GM19023 (cell line): ENCODE data around the gene DBNDD1.
"Not testable (repeated sequence)": the region's sequence is repeated elsewhere in the genome, so short reads cannot be mapped to it uniquely, and the experiment has no call there.

Experiments
- ATAC-seq: cut with Tn5 transposase; IDR thresholded peaks from one replicate; pipeline ENCODE4 v1.9.1; 2021; ENCODE audit warnings: mild to moderate bottlenecking, moderate library complexity; ENCODE audit not compliant: unreplicated experiment

The DBNDD1 gene

GRCh38 chr16:89994389-89994720, 24.9 kb downstream of the DBNDD1 start:
- no peak for ATAC-seq

DNA sequence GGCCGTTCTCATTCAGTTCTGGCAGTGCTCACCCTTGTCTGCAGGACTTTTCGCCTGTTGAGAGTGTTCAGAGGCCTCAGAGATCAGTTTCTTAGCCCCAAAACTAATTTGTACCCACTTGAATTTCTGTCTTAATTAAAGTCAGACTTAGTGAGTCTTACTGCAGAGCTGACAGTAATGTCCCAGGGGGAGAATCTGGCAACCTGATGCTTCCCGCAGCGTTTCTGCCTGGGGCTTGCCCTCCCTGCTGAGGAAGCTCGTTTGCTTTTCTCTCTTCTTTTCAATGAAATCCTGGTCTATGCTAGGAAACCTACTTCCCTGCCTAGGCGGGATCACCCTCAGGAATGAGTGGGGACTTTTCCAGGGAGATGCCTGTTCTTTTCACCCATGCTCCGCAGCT, 25.3 kb downstream of the DBNDD1 start:
- ATAC-seq: no peak

DNA sequence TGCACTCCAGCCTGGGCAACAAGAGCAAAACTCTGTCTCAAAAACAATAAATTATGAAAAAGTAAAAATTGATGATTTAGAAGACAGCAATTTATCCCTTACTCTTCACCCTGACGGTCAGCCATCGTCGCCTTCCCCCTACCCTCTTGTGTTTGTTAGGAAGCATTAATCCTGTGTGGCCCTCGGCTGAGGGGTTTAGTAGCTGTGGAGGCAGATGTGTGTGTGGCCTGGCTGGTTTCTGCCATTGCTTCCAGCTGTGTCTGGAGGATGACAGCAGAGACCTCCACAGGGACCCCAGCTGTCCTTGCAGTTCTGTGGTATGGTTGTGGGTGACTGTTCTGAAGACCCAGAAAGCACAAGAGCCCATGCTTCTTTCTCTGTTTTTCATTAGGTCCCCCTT, 25.9 kb downstream of the DBNDD1 start:
- ATAC-seq: no peak

DNA sequence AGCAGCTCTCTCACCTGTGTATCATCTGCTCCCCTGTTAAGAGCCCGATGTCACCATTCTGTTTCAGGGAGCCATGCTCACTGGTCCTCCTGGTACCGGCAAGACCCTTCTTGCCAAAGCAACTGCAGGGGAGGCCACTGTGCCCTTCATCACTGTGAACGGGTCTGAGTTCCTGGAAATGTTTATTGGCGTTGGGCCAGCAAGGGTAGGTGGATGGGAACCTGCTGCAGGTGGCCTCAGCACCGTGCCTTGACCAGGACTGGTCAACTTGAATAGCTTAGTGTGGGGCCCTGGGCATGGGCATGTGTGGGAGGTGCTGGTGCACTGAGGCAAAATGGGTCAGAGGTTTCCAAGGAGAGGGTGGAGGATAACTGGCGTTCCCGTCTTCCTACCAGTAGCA, 28.5 kb downstream of the DBNDD1 start:
- ATAC-seq: no peak

- ATAC-seq: no peak
These were observed 30.3 kb downstream of the DBNDD1 start for GRCh38 chr16:89988951-89989350.

GRCh38 chr16:89987169-89987568, 32.1 kb downstream of the DBNDD1 start:
- ATAC-seq: no peak

DNA sequence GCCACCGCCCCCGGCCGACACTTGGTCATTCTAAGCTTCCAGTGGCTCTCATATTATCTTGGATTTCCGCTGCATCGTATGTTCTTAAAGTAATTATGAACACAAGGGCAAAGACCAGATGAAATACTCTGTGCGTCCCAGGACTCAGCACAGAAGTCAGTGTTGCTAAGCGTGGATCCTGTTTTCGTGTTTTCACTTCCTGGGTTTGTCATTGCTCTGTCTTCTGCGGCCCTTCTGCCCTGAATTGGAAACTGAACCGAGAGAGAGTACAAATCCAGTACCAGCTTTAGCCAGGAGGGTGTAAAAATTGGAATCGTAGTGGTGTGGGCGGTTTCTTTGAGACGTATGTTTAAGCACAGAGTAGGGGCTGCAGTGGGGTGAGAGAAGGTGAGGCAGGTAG, 32.7 kb downstream of the DBNDD1 start:
- ATAC-seq: no peak

DNA sequence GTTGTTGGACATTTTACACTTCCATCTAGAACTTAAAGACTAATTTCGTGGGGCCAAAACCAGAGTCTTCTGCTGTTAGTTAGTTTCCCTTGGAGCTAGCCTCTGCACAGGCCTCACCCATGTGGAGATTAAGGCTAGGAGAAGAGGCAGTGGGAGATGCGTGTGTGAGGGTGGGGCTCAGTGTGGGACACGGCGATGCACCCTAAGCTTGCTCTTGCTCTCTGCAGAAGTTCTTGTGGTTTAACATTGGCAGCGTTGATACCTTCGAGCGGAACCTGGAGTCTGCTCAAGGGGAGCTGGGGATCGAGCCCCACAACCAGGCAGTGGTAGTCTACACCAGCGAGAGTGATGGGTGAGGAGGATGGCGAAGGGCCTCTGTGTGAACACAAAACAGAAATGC, 34.0 kb downstream of the DBNDD1 start:
- no peak for ATAC-seq

GRCh38 chr16:89984216-89984615, 35.0 kb downstream of the DBNDD1 start:
- ATAC-seq: no peak

- ATAC-seq: no peak
These were observed 35.7 kb downstream of the DBNDD1 start for GRCh38 chr16:89983536-89983935.

GRCh38 chr16:89982318-89982717, 36.9 kb downstream of the DBNDD1 start:
- no peak for ATAC-seq

DNA sequence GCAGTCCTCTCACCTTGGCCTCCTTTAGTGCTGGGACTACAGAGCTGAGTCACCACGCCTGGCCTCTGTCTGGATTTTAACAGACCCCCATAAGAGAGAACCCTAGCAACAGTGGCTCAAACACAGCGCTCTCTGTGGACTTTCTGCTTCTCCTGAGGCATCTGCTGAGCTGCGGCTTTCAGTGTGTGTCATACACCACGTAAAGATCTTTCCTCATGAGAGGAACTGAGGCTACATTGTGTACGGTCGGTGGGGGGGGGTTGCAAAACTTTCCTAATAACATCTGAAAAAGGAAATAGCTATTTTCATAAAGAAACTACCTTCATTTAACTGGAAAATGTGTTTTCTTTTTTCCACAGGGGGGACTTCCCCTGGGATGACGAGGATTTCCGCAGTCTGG, 37.8 kb downstream of the DBNDD1 start:
- ATAC-seq: no peak

GRCh38 chr16:89974870-89975269, 44.4 kb downstream of the DBNDD1 start:
- no peak for ATAC-seq

DNA sequence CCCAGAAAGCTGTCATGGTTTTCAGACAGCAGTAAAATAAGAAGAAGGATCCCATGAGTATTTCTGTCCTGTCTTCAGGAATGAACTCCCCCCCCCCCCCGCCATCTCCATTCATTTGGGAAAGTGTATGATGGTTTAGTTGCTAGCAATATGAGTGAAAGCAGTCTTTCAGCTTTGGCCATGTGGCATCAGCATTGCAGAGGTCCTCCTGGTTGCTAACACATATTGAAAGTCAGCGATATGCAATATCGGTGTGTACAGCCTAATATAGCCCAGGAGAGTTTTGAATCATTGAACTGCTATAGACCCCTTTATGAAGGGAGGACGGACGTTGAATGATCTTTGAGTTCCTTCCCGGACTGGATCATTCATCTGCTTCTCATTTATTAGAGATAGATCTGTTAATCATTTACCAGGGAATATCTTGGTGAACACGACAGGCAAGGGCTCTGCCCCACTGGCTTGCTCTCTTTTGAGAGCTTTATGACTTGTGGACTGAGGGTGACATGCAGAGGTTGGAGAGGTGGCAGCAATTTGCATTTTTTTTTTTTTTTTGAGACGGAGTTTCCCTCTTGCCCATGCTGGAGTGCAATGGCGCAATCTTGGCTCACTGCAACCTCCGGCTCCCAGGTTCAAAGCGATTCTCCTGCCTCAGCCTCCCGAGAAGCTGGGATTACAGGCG, 45.5 kb downstream of the DBNDD1 start:
- no peak for ATAC-seq

DNA sequence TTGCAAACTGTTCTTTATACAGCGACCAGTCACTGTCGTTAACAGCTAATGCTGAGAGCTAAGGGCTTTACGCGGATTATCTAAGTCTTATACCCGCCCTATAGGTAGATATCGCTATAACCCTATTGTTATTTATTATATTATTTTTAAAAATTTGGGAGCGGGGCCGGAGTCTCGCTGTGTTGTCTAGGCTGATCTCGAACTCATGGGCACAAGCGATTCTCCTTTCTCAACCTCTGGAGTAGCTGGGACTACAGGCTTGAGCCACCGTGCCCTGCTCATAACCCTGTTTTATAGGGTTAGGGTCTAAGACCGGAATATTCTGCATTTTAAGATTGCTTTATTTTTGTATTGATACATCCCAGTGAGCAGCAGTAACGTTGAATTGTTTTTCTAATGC, 46.0 kb downstream of the DBNDD1 start:
- no peak for ATAC-seq

GRCh38 chr16:89972244-89973234, 46.7 kb downstream of the DBNDD1 start:
- peak; percentile 94 for ATAC-seq

DNA sequence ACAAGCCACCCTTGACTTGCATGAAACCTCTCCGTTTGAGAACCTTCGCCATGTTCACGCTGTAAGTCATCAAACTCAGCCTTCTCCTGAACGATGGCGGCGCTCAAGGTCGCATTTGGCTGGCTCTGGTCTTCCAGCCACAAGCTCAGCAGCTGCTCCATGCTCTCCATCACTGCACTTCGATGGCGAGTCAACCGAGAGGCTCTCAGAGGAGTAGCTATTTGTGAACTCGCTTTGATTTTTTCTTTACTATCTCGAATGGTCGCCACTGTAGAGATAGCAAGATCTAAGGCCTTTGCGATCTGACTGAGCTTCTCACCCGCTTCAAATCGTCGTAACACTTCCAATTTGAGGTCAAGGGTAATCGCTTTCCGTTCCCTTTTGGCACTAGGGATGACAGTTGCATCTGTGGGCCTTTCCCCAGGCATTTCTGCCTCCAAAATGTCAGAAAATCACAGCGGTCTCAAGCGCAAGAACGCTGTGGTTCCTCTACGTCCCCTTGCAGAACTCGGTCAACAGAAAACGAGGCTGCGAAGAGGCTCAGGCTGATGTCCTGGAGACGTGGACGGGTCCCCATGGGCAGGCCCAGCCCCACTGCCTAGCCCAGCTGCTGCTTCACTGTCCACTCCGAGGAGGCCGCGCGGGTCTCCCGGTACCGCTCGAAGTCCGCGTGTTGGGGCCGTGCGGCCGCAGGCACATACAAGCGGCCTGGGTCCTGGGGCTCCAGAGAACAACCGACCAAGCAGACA, 47.6 kb downstream of the DBNDD1 start:
- no peak for ATAC-seq

DNA sequence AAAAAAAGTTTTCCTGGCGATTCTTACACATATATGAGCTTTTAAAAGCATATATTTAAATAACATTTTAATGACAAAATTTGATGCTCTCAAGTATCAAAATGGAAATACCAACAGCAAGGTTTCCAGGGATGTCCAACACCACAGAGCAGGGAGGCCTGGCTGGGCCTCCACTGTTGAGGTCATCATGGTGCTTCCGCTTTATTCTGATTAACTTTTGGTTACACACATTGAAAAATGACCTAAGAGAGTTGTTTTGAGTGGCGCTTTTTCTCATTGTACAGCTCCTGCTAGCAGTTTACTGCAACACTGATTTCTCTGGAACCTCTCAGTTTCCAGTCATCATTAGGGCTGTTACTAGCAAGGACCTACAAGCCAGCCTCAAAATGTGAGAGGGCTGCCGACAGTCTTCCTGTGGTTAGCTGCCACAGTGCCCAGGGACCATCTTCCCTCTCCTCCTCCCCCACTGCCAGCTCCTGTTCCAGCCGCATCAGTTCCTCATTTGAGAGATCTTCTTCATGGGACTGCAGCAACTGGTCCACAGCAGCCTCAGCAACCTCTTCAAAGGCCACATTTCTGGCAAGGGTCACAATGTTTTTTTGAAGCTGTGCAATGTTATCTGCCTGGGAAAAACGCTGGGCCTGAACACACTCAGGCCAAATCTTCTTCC, 49.4 kb downstream of the DBNDD1 start:
- ATAC-seq: no peak

- not testable (repeated sequence) for ATAC-seq
These were observed 51.2 kb downstream of the DBNDD1 start for GRCh38 chr16:89968074-89968473.

- ATAC-seq: not testable (repeated sequence)
These were observed 51.8 kb downstream of the DBNDD1 start for GRCh38 chr16:89967436-89967835.

GRCh38 chr16:89966756-89967155, 52.5 kb downstream of the DBNDD1 start:
- no peak for ATAC-seq
